Aorta (tissue), 5 donors: Measurements from ENCODE around the gene TRAF7. TPM values are rescaled to one million over a fixed set of nuclear protein-coding genes. Genes with fewer than 3 reads are reported as not detected.
A peak's percentile ranks its signal among the peaks of the same experiment; 100 is the strongest.
"Not testable (repeated sequence)": the region's sequence is repeated elsewhere in the genome, so short reads cannot be mapped to it uniquely, and the experiment has no call there.

Experiments
- ATAC-seq: fragments of 200-7000 bp; cut with Tn5 transposase; one replicate; pipeline ENCODE4 v1.9.1; 2022; ENCODE audit warnings: moderate library complexity; ENCODE audit not compliant: low FRiP score
- DNase-seq, 2 donors: peaks; one replicate each; pipeline ENCODE4 v3.0.0-alpha.2; 2020
- H3K27ac ChIP-seq, 2 donors: one replicate each; pipeline ENCODE4 v1.5.1; 2013; ENCODE audit warnings: low read length in 2 of 2, mild to moderate bottlenecking in 2 of 2, moderate library complexity in 2 of 2, control low read depth in 1 of 2, inconsistent platforms in 1 of 2, low read depth in 1 of 2
- H3K27me3 ChIP-seq, 2 donors: one replicate each; pipeline ENCODE4 v1.6.1; 2013; ENCODE audit warnings: control low read depth in 1 of 2, low read length in 1 of 2, mild to moderate bottlenecking in 1 of 2, moderate library complexity in 1 of 2; ENCODE audit not compliant: insufficient read depth in 2 of 2, control insufficient read depth in 1 of 2
- H3K36me3 ChIP-seq, 2 donors: one replicate each; pipeline ENCODE4 v1.6.1; 2013; ENCODE audit warnings: control low read depth in 1 of 2, low read length in 1 of 2, mild to moderate bottlenecking in 1 of 2; ENCODE audit not compliant: insufficient read depth in 2 of 2, control insufficient read depth in 1 of 2
- H3K4me1 ChIP-seq, 2 donors: one replicate each; pipeline ENCODE4 v1.6.1; 2013; ENCODE audit warnings: low read length in 2 of 2, control low read depth in 1 of 2, mild to moderate bottlenecking in 1 of 2, moderate library complexity in 1 of 2; ENCODE audit not compliant: insufficient read depth in 2 of 2, control insufficient read depth in 1 of 2
- H3K4me3 ChIP-seq, 2 donors: one replicate each; pipeline ENCODE4 v1.5.1; 2013; ENCODE audit warnings: low read length in 2 of 2, control low read depth in 1 of 2, mild to moderate bottlenecking in 1 of 2
- H3K9me3 ChIP-seq: one replicate; pipeline ENCODE4 v1.6.1; 2013; ENCODE audit warnings: mild to moderate bottlenecking, low read length; ENCODE audit not compliant: control insufficient read depth
- WGBS, 2 donors: extraction: QIAGEN DNeasy Blood & Tissue Kit; methylation state at CpG; one replicate each; pipeline ENCODE4 v1.1.7; 2013; 5-methylcytosine and 5-hydroxymethylcytosine counted together
- intact Hi-C, 2 donors: fragments of 100-400 bp; cut with DNase I; formaldehyde crosslinking; loops; one replicate each; pipeline versions ENCODE4 v1.14.2 to v1.15.0; 2022
- polyA plus RNA-seq, 2 donors: library from polyadenylated mRNA; stranded (reverse); fragments of 200-250 nt; gene quantifications; one replicate each; pipeline ENCODE4 v1.2.3, GENCODE V29; 2013
- total RNA-seq, 2 donors: library from RNA; stranded (reverse); fragmentation: NEBNext Ultra II Directional; extraction: Animal tissue kit (Norgen Biotek cat#: 25700); gene quantifications; one replicate each; pipeline ENCODE4 v1.2.1, GENCODE V29; 2021
- donor health status: healthy with polysubstance abuse.
- donor health status: Bipolar disorder and iron deficiency.
- donor health status: DM: no; HTN: no; CAD: no.
- donor health status: DM: no; HTN: no; CAD: no.
- donor health status: DM: yes; HTN: yes; CAD: no.

The TRAF7 gene
- total and polyA plus RNA-seq, 4 donors, result 24.4 to 54.4 (median 42.8) TPM

GRCh38 chr16:2135770-2136490, 19.7 kb upstream of the TRAF7 start, which contains the start of gene PKD1:
TSS of gene PKD1 (minus strand) at chr16:2135898. CDS start at chr16:2135689, 209 bp downstream.
- peak within 1 kb of the TSS in 1 of 2 donors; percentile 68 for H3K27ac ChIP-seq
- H3K4me1 ChIP-seq, intact Hi-C loops, H3K27me3 ChIP-seq, H3K9me3 ChIP-seq, H3K36me3 ChIP-seq: not testable (repeated sequence)
- WGBS, 2 donors, result 0% methylated on average over 43 to 76 of the region's 81 CpGs
- peak; percentile 66 for ATAC-seq
- H3K4me3 ChIP-seq, result peak within 1 kb of the TSS; percentile 54 to 76
- peak; percentile 99 to 100 for DNase-seq

GRCh38 chr16:2142942-2143877, 12.4 kb upstream of the TRAF7 start:
- intact Hi-C loops, result no loop called here
- ATAC-seq, result no peak

GRCh38 chr16:2143878-2144485, 11.6 kb upstream of the TRAF7 start:
- intact Hi-C loops, result no loop called here
- DNase-seq, result no peak

More at GRCh38 chr16:2142942-2143877, 12.4 kb upstream of the TRAF7 start:
- H3K9me3 ChIP-seq, result no peaks in the 10 kb centered on the region
- no peak overlapping the region for H3K4me3 ChIP-seq
- H3K27me3 ChIP-seq, result no peaks in the 10 kb centered on the region
- no peak overlapping the region for H3K27ac ChIP-seq
- H3K4me1 ChIP-seq, result no peaks in the 10 kb centered on the region
- WGBS, 2 donors, result 81 to 82% methylated on average over 31 of the region's 31 CpGs
- DNase-seq, result no peak
- no peaks in the 10 kb centered on the region for H3K36me3 ChIP-seq

GRCh38 chr16:2145843-2146242, 9.7 kb upstream of the TRAF7 start:
- WGBS, 2 donors, result 82 to 88% methylated on average over 5 of the region's 5 CpGs
- no peak for DNase-seq

More at GRCh38 chr16:2143878-2144485, 11.6 kb upstream of the TRAF7 start:
- 83 to 84% methylated on average over 17 of the region's 17 CpGs for WGBS, 2 donors
- Histone ChIP-seq H3K36me3 (no peaks in the 10 kb centered on the region), H3K4me3 (no peak overlapping the region), H3K27ac (no peak overlapping the region), H3K4me1 (no peaks in the 10 kb centered on the region), H3K27me3 (no peaks in the 10 kb centered on the region), H3K9me3 (no peaks in the 10 kb centered on the region)
- ATAC-seq, result no peak

GRCh38 chr16:2147378-2147777, 8.2 kb upstream of the TRAF7 start:
- H3K4me3 ChIP-seq, result no peak overlapping the region
- no peak overlapping the region for H3K27ac ChIP-seq
- H3K36me3 ChIP-seq, result no peaks in the 10 kb centered on the region
- no peaks in the 10 kb centered on the region for H3K9me3 ChIP-seq
- ATAC-seq, result no peak
- WGBS, 2 donors, result 49 to 52% methylated on average over 6 of the region's 6 CpGs
- intact Hi-C loops, result no loop called here
- no peaks in the 10 kb centered on the region for H3K27me3 ChIP-seq
- no peaks in the 10 kb centered on the region for H3K4me1 ChIP-seq
- no peak for DNase-seq

More at GRCh38 chr16:2145843-2146242, 9.7 kb upstream of the TRAF7 start:
- no peak overlapping the region for H3K4me3 ChIP-seq
- no peaks in the 10 kb centered on the region for H3K27me3 ChIP-seq
- no peaks in the 10 kb centered on the region for H3K4me1 ChIP-seq
- no peaks in the 10 kb centered on the region for H3K9me3 ChIP-seq
- no peak for ATAC-seq
- intact Hi-C loops, result no loop called here
- H3K36me3 ChIP-seq, result no peaks in the 10 kb centered on the region
- no peak overlapping the region for H3K27ac ChIP-seq

- Histone ChIP-seq H3K36me3 (no peaks in the 10 kb centered on the region), H3K27me3 (no peaks in the 10 kb centered on the region), H3K4me1 (no peaks in the 10 kb centered on the region), H3K9me3 (no peaks in the 10 kb centered on the region), H3K27ac (no peak within 1 kb of the TSS), H3K4me3 (peak within 1 kb of the TSS; percentile 27 to 28)
- intact Hi-C loops, result no loop called here
- ATAC-seq (peak; percentile 77), DNase-seq (peak; percentile 89 to 90)
- WGBS, 2 donors, result 3 to 5% methylated on average over 21 to 55 of the region's 55 CpGs
These were observed 7.5 kb upstream of the TRAF7 start, which contains the start of gene RAB26 for GRCh38 chr16:2147981-2148671. TSS of gene RAB26 (plus strand) at chr16:2148625. CDS start at chr16:2148784, 159 bp downstream.

GRCh38 chr16:2148714-2149629, 6.6 kb upstream of the TRAF7 start:
- H3K27ac ChIP-seq, result no peak overlapping the region
- H3K36me3 ChIP-seq, result no peaks in the 10 kb centered on the region
- ATAC-seq (no peak), DNase-seq (peak in 1 of 2 donors; percentile 75)
- intact Hi-C loops, result no loop called here
- peak overlapping the region in 1 of 2 donors; percentile 8 for H3K4me3 ChIP-seq
- no peaks in the 10 kb centered on the region for H3K9me3 ChIP-seq
- no peaks in the 10 kb centered on the region for H3K27me3 ChIP-seq
- 3% methylated on average over 44 to 62 of the region's 62 CpGs for WGBS, 2 donors
- no peaks in the 10 kb centered on the region for H3K4me1 ChIP-seq
